T-cell (primary cell): ENCODE measurements around the gene DUS2. TPM values are rescaled to one million over a fixed set of nuclear protein-coding genes. Genes with fewer than 3 reads are reported as not detected.
A peak's percentile ranks its signal among the peaks of the same experiment; 100 is the strongest.
"Not testable (repeated sequence)": the region's sequence is repeated elsewhere in the genome, so short reads cannot be mapped to it uniquely, and the experiment has no call there.

Experiments
- ATAC-seq, 4 experiments: fragments of 200-7000 bp in 3 of 4; fragments of 150-1000 bp in 1 of 4; cut with Tn5 transposase; replicated peaks in 1 of 4; 1 replicate in 3 of 4; 2 replicates in 1 of 4; pipeline ENCODE4 v1.10.0; 2021; ENCODE audit warnings: moderate library complexity in 3 of 4, mild to moderate bottlenecking in 2 of 4, moderate number of reproducible peaks in 1 of 4
- CTCF ChIA-PET, 2 donors: fragments of 300-600 bp; sonication (Branson Sonifier 250); formaldehyde crosslinking; loops; one replicate each; lab custom pipeline; 2022; ENCODE audit warnings: antibody characterized with exemption in 2 of 2; lab: Charles Lee
- POLR2A ChIA-PET, 2 donors: fragments of 300-600 bp; sonication (Branson Sonifier 250); formaldehyde crosslinking; loops; one replicate each; lab custom pipeline; 2022; ENCODE audit warnings: antibody characterized with exemption in 2 of 2; lab: Charles Lee
- DNase-seq, 35 experiments: peaks; one replicate each; pipeline versions ENCODE4 v3.0.0 to v3.0.0-alpha.2; 2013 to 2023
- H3K27ac ChIP-seq: one replicate; pipeline ENCODE4 v1.5.1; 2013; ENCODE audit warnings: low read length
- H3K27me3 ChIP-seq, 2 experiments: replicated peaks in 1 of 2; 1 replicate in 1 of 2; 2 replicates in 1 of 2; pipeline versions ENCODE4 v1.6.1 to v1.7.0; 2013; ENCODE audit warnings: low read length in 1 of 2, mixed read lengths in 1 of 2; ENCODE audit not compliant: control insufficient read depth in 2 of 2, insufficient read depth in 2 of 2; ENCODE audit errors: extremely low read depth in 1 of 2
- H3K36me3 ChIP-seq, 2 donors: 1 replicate in 1 of 2; 2 replicates in 1 of 2; pipeline versions ENCODE4 v1.6.1 to v1.7.0; 2013; ENCODE audit warnings: low read length in 1 of 2; ENCODE audit not compliant: control insufficient read depth in 2 of 2, insufficient read depth in 1 of 2; ENCODE audit errors: extremely low read depth in 1 of 2
- H3K4me1 ChIP-seq, 2 experiments: 1 replicate in 1 of 2; 2 replicates in 1 of 2; pipeline versions ENCODE4 v1.6.1 to v1.7.0; 2013; ENCODE audit warnings: low read length in 2 of 2, mixed read lengths in 1 of 2; ENCODE audit not compliant: insufficient read depth in 2 of 2, control insufficient read depth in 1 of 2; ENCODE audit errors: extremely low read depth in 1 of 2
- H3K4me3 ChIP-seq, 2 donors: 1 replicate in 1 of 2; 2 replicates in 1 of 2; pipeline versions ENCODE4 v1.5.1 to v1.7.0; 2013; ENCODE audit warnings: mild to moderate bottlenecking in 2 of 2, low read length in 1 of 2, moderate library complexity in 1 of 2; ENCODE audit not compliant: control insufficient read depth in 1 of 2; ENCODE audit errors: extremely low read depth in 1 of 2
- H3K9me3 ChIP-seq: 2 replicates; pipeline ENCODE4 v1.7.0; 2013
- H3K27ac Mint-ChIP-seq, 2 donors: one replicate each; pipeline ENCODE4 v1.8.0; 2020 to 2021; ENCODE audit warnings: mild to moderate bottlenecking in 2 of 2, mixed read lengths in 2 of 2
- H3K27me3 Mint-ChIP-seq, 2 donors: one replicate each; pipeline ENCODE4 v1.8.0; 2021 to 2022; ENCODE audit warnings: mixed read lengths in 2 of 2
- H3K36me3 Mint-ChIP-seq: one replicate; pipeline ENCODE4 v1.8.0; 2021; ENCODE audit warnings: mixed read lengths
- H3K4me1 Mint-ChIP-seq, 3 donors: one replicate each; pipeline ENCODE4 v1.8.0; 2020 to 2022; ENCODE audit warnings: mixed read lengths in 3 of 3, mild to moderate bottlenecking in 1 of 3
- H3K4me3 Mint-ChIP-seq, 3 donors: one replicate each; pipeline ENCODE4 v1.8.0; 2020 to 2022; ENCODE audit warnings: mild to moderate bottlenecking in 3 of 3, mixed read lengths in 3 of 3, moderate library complexity in 3 of 3
- H3K9me3 Mint-ChIP-seq, 3 donors: one replicate each; pipeline ENCODE4 v1.8.0; 2020 to 2022; ENCODE audit warnings: mixed read lengths in 3 of 3
- WGBS: methylation state at CpG from one replicate; pipeline ENCODE4 v1.1.5; 2013; ENCODE audit warnings: missing lambda C conversion rate; ENCODE audit not compliant: insufficient coverage; 5-methylcytosine and 5-hydroxymethylcytosine counted together
- total RNA-seq, 35 experiments: library from RNA in 6 of 35; stranded (reverse) in 6 of 35; fragments of 120-200 nt in 1 of 35; gene quantifications; one replicate each; pipeline versions ENCODE4 v1.2.1 to v1.2.4 and lab custom pipeline; 2013 to 2026

DUS2 gene
- total RNA-seq, 5 donors from 2014 or later (not counting 1 experiment from before 2014, with no cell fraction given): 14.5 to 19.4 (median 15.8) TPM

GRCh38 chr16:68113765-68114240 is 90.7 kb downstream of the DUS2 start:
- peaks cover 30 to 32% of the 10 kb centered on the region in 2 experiments for H3K4me1 ChIP-seq

GRCh38 chr16:68114939-68115338 is 91.9 kb downstream of the DUS2 start:
- H3K27me3 Mint-ChIP-seq, H3K27ac ChIP-seq, H3K27me3 ChIP-seq, DNase-seq, H3K9me3 ChIP-seq, POLR2A ChIA-PET, H3K36me3 ChIP-seq, H3K4me3 ChIP-seq, ATAC-seq: not testable (repeated sequence)
- CTCF ChIA-PET: interaction anchor here (0.7 to 0.9 kb wide), 2 partner anchors 31 to 834 kb away, joined by 3 read pairs; no protein-coding TSS in a partner anchor
- Mint-ChIP-seq H3K27ac (peak overlapping the region in 1 of 2 donors; percentile 65), H3K9me3 (peaks cover 11 to 16% (median 11%) of the 10 kb centered on the region in 3 donors), H3K36me3 (peaks cover 21% of the 10 kb centered on the region), H3K4me1 (peaks cover 84 to 89% (median 87%) of the 10 kb centered on the region in 3 donors), H3K4me3 (peak overlapping the region in 1 of 3 donors; percentile 31)
- WGBS: 77% methylated on average over 5 of the region's 8 CpGs
- peaks cover 32 to 42% of the 10 kb centered on the region in 2 experiments for H3K4me1 ChIP-seq

More at GRCh38 chr16:68113765-68114240, 90.7 kb downstream of the DUS2 start:
- ATAC-seq (no peak), DNase-seq (no peak)
- Mint-ChIP-seq H3K4me3 (peak overlapping the region in 1 of 3 donors; percentile 33), H3K36me3 (peaks cover 32% of the 10 kb centered on the region), H3K27me3 (no peaks in the 10 kb centered on the region), H3K9me3 (peaks cover 17 to 27% (median 21%) of the 10 kb centered on the region in 3 donors), H3K27ac (peak overlapping the region in 1 of 2 donors; percentile 65), H3K4me1 (peaks cover 84 to 89% (median 86%) of the 10 kb centered on the region in 3 donors)
- Histone ChIP-seq H3K27ac (no peak overlapping the region), H3K9me3 (peaks cover 5% of the 10 kb centered on the region), H3K4me3 (peak overlapping the region in 1 of 2 donors; percentile 2), H3K36me3 (no peaks in the 10 kb centered on the region), H3K27me3 (no peaks in the 10 kb centered on the region)
- POLR2A ChIA-PET: no interaction called here
- 94% methylated on average over 7 of the region's 12 CpGs for WGBS
- CTCF ChIA-PET: no interaction called here

DNA sequence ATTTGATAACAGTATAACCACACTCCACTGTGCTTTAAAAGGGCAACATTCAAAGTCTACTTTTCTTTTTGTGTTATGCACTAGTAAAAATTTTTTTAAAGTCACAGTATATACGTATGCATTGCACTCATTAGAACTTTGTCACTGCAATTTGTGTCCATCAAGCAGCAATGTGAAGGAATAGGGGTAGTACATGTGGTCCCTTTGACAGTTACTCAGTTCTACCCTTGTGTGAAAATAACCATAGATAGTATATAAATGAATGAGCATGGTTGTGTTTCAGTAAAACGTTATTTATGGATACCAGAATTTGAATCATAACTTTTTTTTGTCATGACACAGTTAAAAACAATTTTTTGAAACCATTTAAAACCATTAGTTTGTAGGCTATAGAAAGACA is 92.8 kb downstream of the DUS2 start:
- POLR2A ChIA-PET: interaction anchor here in 1 of 2 donors (0.8 kb wide), 1 partner anchor 30 kb away, joined by 7 read pairs; the partner anchor contains the start of gene NFATC3
- peaks cover 7 to 11% (median 7%) of the 10 kb centered on the region in 3 donors for H3K9me3 Mint-ChIP-seq
- H3K4me3 ChIP-seq: no peak overlapping the region
- peaks cover 38 to 42% of the 10 kb centered on the region in 2 experiments for H3K4me1 ChIP-seq
- H3K36me3 Mint-ChIP-seq: peaks cover 16% of the 10 kb centered on the region
- H3K36me3 ChIP-seq: no peaks in the 10 kb centered on the region
- H3K4me1 Mint-ChIP-seq: peaks cover 86 to 94% (median 92%) of the 10 kb centered on the region in 3 donors
- no peak overlapping the region for H3K27ac ChIP-seq
- no CpG with 5 or more reads among the region's 2 CpGs for WGBS
- no peak for ATAC-seq
- peak overlapping the region in 1 of 3 donors; percentile 31 for H3K4me3 Mint-ChIP-seq
- no peaks in the 10 kb centered on the region for H3K9me3 ChIP-seq
- H3K27me3 Mint-ChIP-seq: no peaks in the 10 kb centered on the region
- no peak for DNase-seq
- H3K27ac Mint-ChIP-seq: peak overlapping the region in 1 of 2 donors; percentile 54
- CTCF ChIA-PET: interaction anchor here (0.5 to 0.6 kb wide), 2 partner anchors 35 to 134 kb away, joined by 3 to 6 read pairs; no protein-coding TSS in a partner anchor
- H3K27me3 ChIP-seq: no peaks in the 10 kb centered on the region

DNA sequence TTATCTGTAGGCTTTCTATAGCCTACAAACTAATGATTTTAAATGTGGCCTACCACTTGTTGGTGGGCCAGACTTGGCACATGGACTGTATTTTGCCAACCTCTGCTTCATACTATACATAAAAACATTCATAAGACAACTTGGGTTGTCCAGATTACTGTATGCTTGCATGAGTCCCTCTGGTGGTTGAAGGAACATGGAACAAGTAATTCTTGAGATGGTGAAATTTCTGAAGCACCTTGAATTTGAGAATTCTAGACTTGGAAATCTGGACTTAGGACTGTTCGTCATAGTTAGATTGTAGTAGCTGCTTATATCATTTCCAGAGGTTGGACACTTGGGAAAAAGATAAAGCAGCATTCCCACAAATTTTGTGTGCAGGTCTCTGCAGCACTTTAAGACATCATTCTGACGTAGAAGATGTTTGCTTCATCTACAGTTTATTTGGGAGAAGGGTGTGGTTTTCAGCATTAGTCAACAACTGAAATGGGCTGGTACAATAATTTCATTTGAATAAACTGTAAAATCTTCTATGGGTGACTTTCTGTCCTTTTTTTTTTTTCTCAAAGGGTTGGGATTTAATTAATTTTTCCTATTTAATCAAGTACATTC is 93.3 kb downstream of the DUS2 start:
- peaks cover 86 to 94% (median 91%) of the 10 kb centered on the region in 3 donors for H3K4me1 Mint-ChIP-seq
- H3K27me3 Mint-ChIP-seq: no peaks in the 10 kb centered on the region
- Histone ChIP-seq H3K27me3 (no peaks in the 10 kb centered on the region), H3K9me3 (no peaks in the 10 kb centered on the region), H3K27ac (no peak overlapping the region), H3K36me3 (no peaks in the 10 kb centered on the region), H3K4me1 (peaks cover 42% of the 10 kb centered on the region in 2 experiments), H3K4me3 (no peak overlapping the region)
- H3K36me3 Mint-ChIP-seq: peaks cover 11% of the 10 kb centered on the region
- peaks cover 2 to 6% (median 2%) of the 10 kb centered on the region in 3 donors for H3K9me3 Mint-ChIP-seq
- peak in 5 of 35 experiments; percentile 14 to 68 (median 21) for DNase-seq
- 60% methylated on average over 1 of the region's 2 CpGs for WGBS
- peak overlapping the region; percentile 32 to 72 for H3K27ac Mint-ChIP-seq
- ChIA-PET CTCF (interaction anchor here (0.5 to 1.3 kb wide), 5 partner anchors 21 to 134 kb away, joined by 3 to 14 read pairs (median 4); no protein-coding TSS in a partner anchor), POLR2A (interaction anchor here in 1 of 2 donors (0.8 kb wide), 1 partner anchor 31 kb away, joined by 7 read pairs; the partner anchor contains the start of gene NFATC3)
- peak overlapping the region in 1 of 3 donors; percentile 8 for H3K4me3 Mint-ChIP-seq
- ATAC-seq: peak; percentile 38 to 68 (median 53)

DNA sequence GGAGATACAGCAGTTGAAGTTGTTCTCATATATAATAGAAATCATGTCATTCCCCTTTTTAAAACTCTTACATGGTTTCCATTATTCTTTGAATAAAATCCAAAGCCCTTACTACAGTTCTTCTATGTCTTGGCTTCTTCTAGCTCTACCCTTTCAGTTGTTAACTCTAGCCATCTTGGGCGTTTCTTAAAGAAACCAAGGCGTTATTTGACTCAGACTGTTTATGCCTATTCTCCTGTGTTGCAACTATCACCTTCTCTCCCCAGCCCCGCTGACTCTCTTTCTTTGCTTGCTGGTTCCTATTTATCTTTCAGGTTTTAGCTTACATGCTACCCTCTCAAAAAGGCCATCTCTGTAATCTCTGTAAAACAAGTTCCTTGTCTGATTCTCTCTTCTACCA is 94.8 kb downstream of the DUS2 start:
- POLR2A ChIA-PET: interaction anchor here in 1 of 2 donors (0.5 to 0.6 kb wide), 3 partner anchors 8 to 151 kb away, joined by 3 read pairs; no protein-coding TSS in a partner anchor

GRCh38 chr16:68118954-68119353 is 95.9 kb downstream of the DUS2 start:
- not testable (repeated sequence) for H3K9me3 ChIP-seq, H3K27me3 Mint-ChIP-seq, H3K4me3 ChIP-seq, H3K27me3 ChIP-seq, H3K9me3 Mint-ChIP-seq, H3K27ac ChIP-seq, ATAC-seq
- peak overlapping the region; percentile 32 to 49 for H3K27ac Mint-ChIP-seq
- peaks cover 0 to 11% of the 10 kb centered on the region in 2 donors for H3K36me3 ChIP-seq
- peaks cover 33 to 53% of the 10 kb centered on the region in 2 experiments for H3K4me1 ChIP-seq
- 83% methylated on average over 4 of the region's 13 CpGs for WGBS
- H3K36me3 Mint-ChIP-seq: peaks cover 11% of the 10 kb centered on the region
- DNase-seq: peak in 5 of 35 experiments; percentile 3 to 15 (median 7)
- peaks cover 80 to 92% (median 89%) of the 10 kb centered on the region in 3 donors for H3K4me1 Mint-ChIP-seq
- peak overlapping the region in 1 of 3 donors; percentile 35 for H3K4me3 Mint-ChIP-seq
- ChIA-PET POLR2A (interaction anchor here in 1 of 2 donors (0.6 kb wide), 1 partner anchor 25 kb away, joined by 3 read pairs; no protein-coding TSS in a partner anchor), CTCF (interaction anchor here (0.7 to 2.9 kb wide), 6 partner anchors 9 to 92 kb away, joined by 3 to 16 read pairs (median 6); partner anchors contain the start of gene NFATC3 (in 1 of the 2))

More for the DNA sequence above, 94.8 kb downstream of the DUS2 start:
- Mint-ChIP-seq H3K27me3 (no peaks in the 10 kb centered on the region), H3K36me3 (peaks cover 11% of the 10 kb centered on the region), H3K27ac (peak overlapping the region; percentile 51 to 63), H3K4me3 (peak overlapping the region in 2 of 3 donors; percentile 2 to 8), H3K9me3 (no peaks in the 10 kb centered on the region), H3K4me1 (peaks cover 86 to 97% (median 95%) of the 10 kb centered on the region in 3 donors)
- H3K36me3 ChIP-seq: peaks cover 0 to 10% of the 10 kb centered on the region in 2 donors
- no peaks in the 10 kb centered on the region for H3K27me3 ChIP-seq
- 49% methylated on average over 3 of the region's 3 CpGs for WGBS
- H3K4me1 ChIP-seq: peaks cover 37 to 52% of the 10 kb centered on the region in 2 experiments
- CTCF ChIA-PET: interaction anchor here in 1 of 2 donors (1.1 to 2.9 kb wide), 4 partner anchors 24 to 58 kb away, joined by 3 to 16 read pairs (median 11); partner anchors contain the start of gene NFATC3
- H3K9me3 ChIP-seq: no peaks in the 10 kb centered on the region
- ATAC-seq (peak in 1 of 4 experiments; percentile 7), DNase-seq (no peak)
- H3K27ac ChIP-seq: no peak overlapping the region
- H3K4me3 ChIP-seq: no peak overlapping the region
